ENCODE results near the gene DOK7. TPM values are rescaled to one million over a fixed set of nuclear protein-coding genes. Genes with fewer than 3 reads are reported as not detected.

The DOK7 gene
- total RNA-seq, 1 donor from 2014 or later: 0.69 TPM

- no peak for TF ChIP-seq CTCF (IDR thresholded peaks at IDR 0.05; ENCODE audit: unreplicated experiment)
- H3K4me1 Mint-ChIP-seq (ENCODE audit: unreplicated experiment): no peaks in the 10 kb centered on the region
- no peak overlapping the region for H3K27ac Mint-ChIP-seq (ENCODE audit: unreplicated experiment)
- peaks cover 6% of the 10 kb centered on the region for H3K27me3 Mint-ChIP-seq (ENCODE audit: unreplicated experiment)
- H3K36me3 Mint-ChIP-seq (ENCODE audit: low read depth, unreplicated experiment): peaks cover 25% of the 10 kb centered on the region
- H3K4me3 Mint-ChIP-seq (ENCODE audit: unreplicated experiment): no peak overlapping the region
- H3K9me3 Mint-ChIP-seq (ENCODE audit: unreplicated experiment): no peaks in the 10 kb centered on the region
- DNase-seq (ENCODE audit: low spot score): no peak
Observed at GRCh38 chr4:3423406-3423805, 39.7 kb upstream of the DOK7 start.

- H3K27ac Mint-ChIP-seq (ENCODE audit: unreplicated experiment): no peak overlapping the region
- no peak for DNase-seq (ENCODE audit: low spot score)
Observed at GRCh38 chr4:3423952-3424351, 39.2 kb upstream of the DOK7 start.

GRCh38 chr4:3424522-3425095, 38.5 kb upstream of the DOK7 start:
- H3K36me3 Mint-ChIP-seq (ENCODE audit: low read depth, unreplicated experiment): peaks cover 32% of the 10 kb centered on the region
- H3K27me3 Mint-ChIP-seq (ENCODE audit: unreplicated experiment): peaks cover 13% of the 10 kb centered on the region
- H3K27ac Mint-ChIP-seq (ENCODE audit: unreplicated experiment): no peak overlapping the region
- H3K4me3 Mint-ChIP-seq (ENCODE audit: unreplicated experiment): no peak overlapping the region
- H3K4me1 Mint-ChIP-seq (ENCODE audit: unreplicated experiment): no peaks in the 10 kb centered on the region
- no peak for DNase-seq (ENCODE audit: low spot score)
- TF ChIP-seq CTCF (IDR thresholded peaks at IDR 0.05; ENCODE audit: unreplicated experiment): no peak
- no peaks in the 10 kb centered on the region for H3K9me3 Mint-ChIP-seq (ENCODE audit: unreplicated experiment)

More at GRCh38 chr4:3423952-3424351, 39.2 kb upstream of the DOK7 start:
- TF ChIP-seq CTCF (IDR thresholded peaks at IDR 0.05; ENCODE audit: unreplicated experiment): no peak
- no peaks in the 10 kb centered on the region for H3K4me1 Mint-ChIP-seq (ENCODE audit: unreplicated experiment)
- peaks cover 8% of the 10 kb centered on the region for H3K27me3 Mint-ChIP-seq (ENCODE audit: unreplicated experiment)
- H3K4me3 Mint-ChIP-seq (ENCODE audit: unreplicated experiment): no peak overlapping the region
- H3K36me3 Mint-ChIP-seq (ENCODE audit: low read depth, unreplicated experiment): peaks cover 26% of the 10 kb centered on the region
- no peaks in the 10 kb centered on the region for H3K9me3 Mint-ChIP-seq (ENCODE audit: unreplicated experiment)

DNA sequence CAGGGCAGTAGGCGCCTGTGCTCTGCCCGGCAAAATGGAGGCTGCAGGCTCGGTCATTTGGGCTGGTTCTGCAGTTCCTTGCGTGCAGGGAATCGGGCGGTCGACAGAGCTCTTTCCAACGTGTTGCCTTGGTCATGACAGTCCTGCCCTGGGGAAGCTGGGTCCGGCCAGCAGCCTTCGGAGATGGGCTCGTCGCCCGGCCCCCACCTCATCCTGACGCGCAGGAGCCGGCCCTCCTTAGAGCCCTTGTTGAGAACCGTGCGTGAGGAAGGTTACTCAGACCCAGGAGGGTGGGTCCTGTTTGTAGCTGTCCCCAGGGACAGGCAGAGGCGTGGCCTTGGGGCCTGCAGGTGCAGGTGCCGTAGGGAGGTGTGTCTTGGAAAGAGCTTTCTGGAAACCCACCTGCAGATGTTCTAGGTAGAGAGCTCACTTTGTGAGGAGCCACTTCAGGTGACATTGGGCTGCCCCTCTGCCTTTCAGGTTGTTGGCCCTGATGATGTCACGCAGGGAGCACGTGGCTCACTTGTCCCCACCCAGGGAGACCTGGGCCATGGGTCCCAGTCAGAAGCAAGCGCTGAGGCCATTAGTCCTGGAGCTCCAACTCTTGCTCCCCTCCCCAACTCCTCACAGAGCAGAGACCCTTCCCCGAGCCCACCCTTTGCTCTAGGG, 36.5 kb upstream of the DOK7 start:
- Mint-ChIP-seq H3K4me1 (ENCODE audit: unreplicated experiment) (no peaks in the 10 kb centered on the region), H3K27ac (ENCODE audit: unreplicated experiment) (no peak overlapping the region), H3K4me3 (ENCODE audit: unreplicated experiment) (no peak overlapping the region), H3K27me3 (ENCODE audit: unreplicated experiment) (peaks cover 7% of the 10 kb centered on the region), H3K36me3 (ENCODE audit: low read depth, unreplicated experiment) (peaks cover 31% of the 10 kb centered on the region), H3K9me3 (ENCODE audit: unreplicated experiment) (no peaks in the 10 kb centered on the region)
- no peak for TF ChIP-seq CTCF (IDR thresholded peaks at IDR 0.05; ENCODE audit: unreplicated experiment)
- DNase-seq (ENCODE audit: low spot score): no peak

DNA sequence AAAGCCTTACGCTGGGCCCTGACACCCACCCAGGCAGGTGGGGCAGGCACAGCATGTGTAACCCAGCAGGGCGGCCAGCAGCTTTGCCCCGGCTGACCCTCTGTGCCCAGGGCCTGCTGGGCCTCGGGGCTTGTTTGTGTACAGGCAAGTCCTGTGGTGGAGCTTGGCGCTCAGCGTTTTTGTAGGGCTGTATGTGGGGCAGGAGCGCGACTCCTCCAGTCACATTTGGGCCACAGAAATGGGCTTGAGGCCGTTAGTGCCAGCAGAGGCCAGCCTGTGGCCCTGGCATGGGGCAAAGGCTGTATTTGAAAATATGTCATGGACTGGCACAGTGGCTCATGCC, 36.0 kb upstream of the DOK7 start:
- Mint-ChIP-seq H3K9me3 (ENCODE audit: unreplicated experiment) (no peaks in the 10 kb centered on the region), H3K36me3 (ENCODE audit: low read depth, unreplicated experiment) (peaks cover 33% of the 10 kb centered on the region)

More for the DNA sequence above, 36.0 kb upstream of the DOK7 start:
- no peak overlapping the region for H3K27ac Mint-ChIP-seq (ENCODE audit: unreplicated experiment)
- no peaks in the 10 kb centered on the region for H3K4me1 Mint-ChIP-seq (ENCODE audit: unreplicated experiment)
- no peak overlapping the region for H3K4me3 Mint-ChIP-seq (ENCODE audit: unreplicated experiment)
- DNase-seq (ENCODE audit: low spot score): no peak
- H3K27me3 Mint-ChIP-seq (ENCODE audit: unreplicated experiment): peaks cover 12% of the 10 kb centered on the region
- no peak for TF ChIP-seq CTCF (IDR thresholded peaks at IDR 0.05; ENCODE audit: unreplicated experiment)

Data from endothelial cell (in vitro differentiated cells).